AG08396 (cell line): ENCODE data around the gene ST6GAL1.
"Not testable (repeated sequence)": the region's sequence is repeated elsewhere in the genome, so short reads cannot be mapped to it uniquely, and the experiment has no call there.

ENCODE experiments used
- DNase-seq: peaks from one replicate; pipeline ENCODE4 v3.0.0; 2012; ENCODE audit warnings: low spot score, mixed read lengths

The ST6GAL1 gene

GRCh38 chr3:186940967-186941366 lies 10.6 kb downstream of the ST6GAL1 start:
- DNase-seq: no peak

GRCh38 chr3:186942168-186942567 lies 11.8 kb downstream of the ST6GAL1 start:
- DNase-seq: no peak

GRCh38 chr3:186945255-186945823 lies 15.0 kb downstream of the ST6GAL1 start:
- no peak for DNase-seq

DNA sequence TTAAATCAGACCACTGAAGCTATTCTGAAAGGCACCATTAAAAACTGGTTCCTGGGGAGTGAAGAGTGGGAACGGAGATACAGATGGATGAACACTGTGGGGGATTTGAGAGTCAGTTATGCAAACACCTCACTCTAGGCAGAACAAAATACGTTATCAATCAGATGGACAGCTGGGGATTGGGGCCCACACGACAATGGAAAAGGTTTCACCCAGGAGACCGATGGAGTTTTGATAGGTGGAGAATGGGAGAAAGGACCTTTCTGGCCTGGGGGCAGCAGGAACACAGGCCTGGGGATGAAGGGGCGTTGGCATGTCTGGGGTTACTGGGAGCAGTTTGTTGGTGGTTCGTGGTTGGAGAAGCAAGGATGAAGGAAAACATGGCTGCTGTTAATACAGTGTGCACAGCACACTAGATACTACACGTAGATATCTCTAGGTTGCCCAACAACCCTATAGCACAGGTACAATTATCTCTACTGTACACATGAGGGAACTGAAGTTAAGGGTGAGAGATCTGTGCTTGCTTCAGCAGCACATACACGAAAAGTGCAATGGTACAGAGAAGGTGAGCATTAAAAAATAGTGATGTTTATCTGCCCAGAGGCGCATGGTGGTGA lies 16.5 kb downstream of the ST6GAL1 start:
- DNase-seq: no peak

DNA sequence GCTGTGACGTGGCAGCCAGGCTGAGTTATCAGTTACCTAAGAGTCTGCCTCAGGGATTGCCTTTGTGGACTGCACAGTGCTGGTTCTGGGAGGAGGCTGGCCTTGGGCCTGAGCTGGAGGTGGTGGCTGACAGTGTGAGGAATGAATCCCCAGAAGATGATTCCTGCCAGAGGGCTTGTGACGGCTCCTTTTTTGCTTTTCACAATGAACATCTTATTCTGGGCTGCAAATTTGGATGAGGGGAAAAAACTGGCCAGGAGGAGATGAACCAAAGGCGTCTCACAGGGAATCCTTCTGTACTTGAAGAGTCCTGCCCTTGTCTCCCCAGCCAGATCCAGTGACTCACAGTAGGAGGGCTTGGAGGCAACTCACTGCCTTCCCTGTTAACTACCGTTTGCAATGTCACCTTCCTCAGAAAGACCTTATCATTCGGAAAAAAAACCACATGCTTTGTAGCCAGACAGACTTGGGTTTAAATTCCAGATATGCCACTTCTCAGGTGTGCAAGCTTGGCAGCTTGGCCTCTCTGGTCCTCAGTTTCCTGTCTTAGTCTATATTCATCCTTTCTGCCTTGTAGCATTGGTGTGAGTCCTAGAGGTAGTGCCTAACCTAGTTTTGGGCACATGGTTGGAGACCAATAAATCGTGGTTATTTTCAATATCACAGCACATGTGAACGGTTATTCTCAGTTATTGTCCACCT lies 19.1 kb downstream of the ST6GAL1 start:
- DNase-seq: no peak

GRCh38 chr3:186950402-186951093 lies 20.2 kb downstream of the ST6GAL1 start:
- DNase-seq: no peak

DNA sequence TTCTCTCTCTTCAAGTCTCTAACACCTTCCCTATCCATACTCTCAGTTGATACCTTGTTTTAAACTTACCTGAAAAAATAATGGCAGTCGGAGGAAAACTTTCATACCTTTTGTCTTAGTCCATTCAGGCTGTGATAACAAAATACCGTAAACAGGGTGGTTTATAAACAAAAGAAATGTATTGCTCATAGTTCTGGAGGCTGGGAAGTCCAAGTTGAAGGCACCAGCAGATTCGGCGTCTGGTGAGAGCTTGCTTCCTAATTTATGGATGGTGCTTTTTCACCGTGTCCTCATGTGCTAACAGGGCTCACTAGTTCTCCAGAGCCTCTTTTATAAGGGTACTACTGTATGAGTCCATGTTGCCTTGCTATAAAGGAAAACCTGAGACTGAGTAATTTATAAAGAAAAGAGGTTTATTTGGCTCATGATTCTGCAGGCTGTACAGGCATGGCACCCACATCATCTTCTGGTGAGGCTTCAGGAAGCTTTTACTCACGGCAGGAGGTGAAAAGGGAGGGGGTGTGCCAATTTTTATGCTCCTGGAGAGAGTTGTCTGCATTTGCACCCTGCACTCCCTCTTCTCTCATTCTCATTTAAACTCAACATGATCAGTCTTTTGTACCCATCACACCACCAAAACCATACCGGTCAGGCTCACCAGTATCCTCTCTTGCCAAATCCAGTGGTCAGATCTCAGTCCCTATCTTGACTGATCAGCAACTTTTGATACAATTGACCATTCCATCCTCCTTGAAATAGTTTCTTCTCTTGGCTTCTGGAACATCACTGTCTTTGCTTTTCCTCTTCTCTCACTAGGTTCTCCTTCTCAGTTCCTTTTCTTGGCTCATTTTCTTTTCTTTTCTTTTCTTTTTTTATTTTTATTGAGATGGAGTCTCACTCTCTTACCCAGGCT lies 21.6 kb downstream of the ST6GAL1 start:
- no peak for DNase-seq

DNA sequence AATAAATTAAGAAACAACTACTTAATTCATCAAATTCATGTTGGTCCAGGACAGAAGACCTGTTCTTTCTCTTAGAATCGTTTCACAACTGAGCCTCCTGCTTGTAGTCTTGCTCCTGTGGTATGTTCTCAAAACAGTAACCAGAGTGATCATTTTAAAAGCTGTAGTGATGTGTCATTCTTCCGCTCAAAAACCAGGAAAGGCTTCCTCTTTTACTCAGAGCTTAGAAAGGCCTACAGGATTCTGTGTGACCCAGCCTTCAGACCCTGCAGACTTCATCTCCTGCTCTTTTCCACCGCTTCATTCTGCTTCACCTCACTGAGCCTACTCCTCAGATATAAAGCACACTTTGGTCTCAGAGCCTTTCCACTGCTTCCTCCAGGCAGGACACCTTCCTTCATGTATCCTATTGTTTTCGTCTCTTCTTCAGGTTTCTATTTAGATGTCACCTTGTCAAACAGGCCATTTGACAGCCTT lies 22.7 kb downstream of the ST6GAL1 start:
- no peak for DNase-seq

DNA sequence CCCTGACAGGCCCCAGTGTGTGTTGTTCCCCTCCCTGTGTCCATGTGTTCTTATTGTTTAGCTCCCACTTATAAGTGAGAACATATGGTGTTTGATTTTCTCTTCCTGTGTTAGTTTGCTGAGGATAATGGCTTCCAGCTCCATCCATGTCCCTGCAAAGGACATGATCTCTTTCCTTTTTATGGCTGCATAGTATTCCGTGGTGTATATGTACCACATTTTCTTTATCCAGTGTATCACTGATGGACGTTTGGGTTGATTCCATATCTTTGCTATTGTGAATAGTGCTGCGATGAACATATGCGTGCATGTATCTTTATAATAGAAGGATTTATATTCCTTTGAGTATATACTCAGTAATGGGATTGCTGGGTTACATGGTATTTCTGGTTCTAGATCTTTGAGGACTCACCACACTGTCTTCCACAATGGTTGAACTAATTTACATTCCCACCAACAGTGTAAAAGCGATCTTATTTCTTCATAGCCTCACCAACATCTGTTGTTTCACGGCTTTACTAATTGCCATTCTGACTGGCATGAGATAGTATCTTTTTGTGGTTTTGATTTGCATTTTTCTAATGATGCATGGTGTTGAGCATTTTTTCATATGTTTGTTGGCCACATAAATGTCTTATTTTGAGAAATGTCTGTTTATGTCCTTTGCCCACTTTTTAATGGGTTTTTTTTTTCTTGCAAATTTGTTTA lies 23.8 kb downstream of the ST6GAL1 start:
- not testable (repeated sequence) for DNase-seq

GRCh38 chr3:186955898-186956696 lies 25.8 kb downstream of the ST6GAL1 start:
- no peak for DNase-seq

DNA sequence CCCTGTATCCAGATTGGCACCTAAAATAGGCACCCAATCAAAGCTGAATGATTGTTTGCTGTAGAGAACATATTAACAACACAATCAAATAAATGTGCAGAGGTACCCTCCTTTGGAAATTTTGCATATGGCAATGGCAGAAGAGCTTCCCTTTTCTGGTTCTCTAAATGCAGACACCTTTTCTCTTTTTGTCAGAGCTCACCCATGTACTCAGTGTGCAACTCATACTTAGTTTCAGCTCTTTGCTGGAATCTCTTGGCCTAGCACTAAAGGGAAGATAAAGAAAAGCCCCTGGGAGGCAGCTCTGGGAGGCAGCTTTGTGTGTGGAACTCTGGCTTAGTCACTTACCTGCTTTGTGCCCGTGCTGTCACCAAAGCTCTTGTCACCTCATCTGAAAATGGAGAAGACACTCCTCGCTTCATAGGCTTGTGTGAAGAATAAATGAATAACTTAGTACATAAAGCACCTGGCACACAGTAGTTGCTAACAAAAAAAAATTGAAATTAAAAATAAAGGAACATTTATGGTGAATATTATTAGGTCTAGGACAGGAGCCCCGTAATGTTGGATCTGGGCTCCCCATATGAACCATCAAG lies 28.8 kb downstream of the ST6GAL1 start:
- DNase-seq: no peak

- no peak for DNase-seq
These were observed 30.0 kb downstream of the ST6GAL1 start for GRCh38 chr3:186960347-186960746.

DNA sequence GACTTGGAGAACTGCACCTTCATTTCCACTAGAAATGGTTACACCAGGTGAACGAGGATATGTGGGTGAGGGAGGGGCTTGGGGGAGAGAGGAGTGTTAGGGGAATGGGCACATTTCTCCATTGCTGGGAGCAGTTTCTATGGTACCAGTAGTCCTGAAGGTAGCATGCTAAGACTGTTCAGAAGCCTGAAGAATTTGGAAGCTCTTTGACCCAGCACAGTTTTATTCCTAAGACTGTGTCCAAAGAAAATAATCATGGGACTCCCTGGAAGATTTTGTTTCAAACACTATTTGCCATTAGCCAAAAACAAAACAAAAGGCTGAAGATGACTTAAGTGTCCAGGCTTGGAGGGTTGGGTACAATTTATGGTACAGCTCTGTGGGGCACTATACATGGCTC lies 32.1 kb downstream of the ST6GAL1 start:
- DNase-seq: no peak

DNA sequence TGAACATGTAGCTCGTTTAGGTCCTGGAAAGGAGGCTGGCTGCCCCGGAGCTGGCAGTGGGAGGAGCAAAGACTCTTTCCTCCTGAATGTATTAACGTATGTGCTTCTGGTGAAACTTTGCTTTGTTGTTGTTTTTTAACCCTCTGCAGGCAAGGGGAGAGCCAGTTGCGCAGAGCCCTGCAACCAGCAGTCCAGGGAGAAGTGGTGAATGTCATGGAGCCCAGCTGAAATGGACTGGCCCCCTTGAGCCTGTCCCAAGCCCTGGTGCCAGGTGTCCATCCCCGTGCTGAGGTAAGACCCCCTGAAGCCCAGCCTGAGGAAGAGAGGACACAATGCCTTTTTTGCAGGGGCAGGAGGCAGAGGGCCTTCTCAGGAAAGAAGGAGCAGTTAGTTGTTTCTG lies 33.3 kb downstream of the ST6GAL1 start:
- DNase-seq: no peak

DNA sequence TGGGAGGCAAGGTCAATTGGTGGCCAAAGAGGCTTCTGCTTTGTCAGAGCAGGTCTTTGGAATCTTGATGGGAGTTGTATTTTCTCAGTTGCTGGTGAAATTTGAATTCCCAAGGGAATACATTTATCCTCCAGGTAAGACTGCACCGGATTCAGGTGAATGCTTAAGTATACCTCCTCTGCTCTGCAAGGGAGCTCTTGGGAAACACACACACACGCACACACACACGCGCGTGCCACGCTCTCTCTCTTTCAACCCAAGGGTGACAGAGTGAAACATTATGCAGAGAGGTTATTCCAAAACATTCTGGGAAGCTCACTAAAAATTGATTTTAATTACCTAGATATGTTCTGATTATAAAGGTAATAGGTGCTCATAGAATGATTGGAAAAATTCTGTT lies 33.7 kb downstream of the ST6GAL1 start:
- DNase-seq: no peak

DNA sequence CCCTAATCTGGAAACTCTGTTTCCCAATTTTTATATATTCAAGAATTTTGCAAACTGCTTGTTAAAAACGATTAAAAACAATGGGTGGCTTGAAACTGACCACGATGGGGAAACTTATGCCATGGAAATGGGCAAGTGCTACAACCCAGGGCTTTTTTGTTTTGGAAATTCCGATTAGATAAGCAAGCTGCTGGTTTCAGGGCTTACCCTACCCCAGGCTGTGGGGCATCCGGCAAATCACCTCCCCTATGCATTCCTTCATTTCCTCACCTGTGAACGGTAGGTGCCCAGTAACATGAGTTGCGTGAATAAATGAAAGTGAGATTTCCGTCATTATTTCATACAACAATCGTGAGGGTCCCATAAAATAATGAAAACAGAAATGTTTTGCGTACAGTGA lies 34.3 kb downstream of the ST6GAL1 start:
- DNase-seq: no peak

GRCh38 chr3:186965141-186965879 lies 35.0 kb downstream of the ST6GAL1 start:
- DNase-seq: no peak

- no peak for DNase-seq
These were observed 36.1 kb downstream of the ST6GAL1 start for GRCh38 chr3:186966406-186966805.

- not testable (repeated sequence) for DNase-seq
These were observed 36.9 kb downstream of the ST6GAL1 start for GRCh38 chr3:186967236-186967635.
